GM19467 (cell line): ENCODE results near the gene ARMH1.
"Not testable (repeated sequence)": the region's sequence is repeated elsewhere in the genome, so short reads cannot be mapped to it uniquely, and the experiment has no call there.

Experiments used
- ATAC-seq: cut with Tn5 transposase; IDR thresholded peaks from one replicate; pipeline ENCODE4 v1.9.1; 2021; ENCODE audit warnings: mild to moderate bottlenecking, moderate library complexity; ENCODE audit not compliant: unreplicated experiment

Gene ARMH1

GRCh38 chr1:44719318-44719717 is 44.8 kb downstream of the ARMH1 start:
- ATAC-seq: no peak

- no peak for ATAC-seq
Measured at GRCh38 chr1:44720281-44720680, 45.8 kb downstream of the ARMH1 start.

- ATAC-seq: peak; percentile 56
Measured at GRCh38 chr1:44721485-44722361, 47.2 kb downstream of the ARMH1 start.

- ATAC-seq: no peak
Measured at GRCh38 chr1:44723064-44723463, 48.5 kb downstream of the ARMH1 start.

GRCh38 chr1:44723496-44724295 is 49.2 kb downstream of the ARMH1 start:
- no peak for ATAC-seq

- ATAC-seq: no peak
Measured at GRCh38 chr1:44724296-44724954, 49.9 kb downstream of the ARMH1 start.

- ATAC-seq: no peak
Measured at GRCh38 chr1:44724955-44725698, 50.6 kb downstream of the ARMH1 start.

GRCh38 chr1:44730741-44731512 is 56.4 kb downstream of the ARMH1 start, which contains the start of gene RNU5D-1:
TSS of gene RNU5D-1 (minus strand) at chr1:44731170.
- peak; percentile 52 for ATAC-seq

- ATAC-seq: no peak
Measured at GRCh38 chr1:44733365-44733764, 58.9 kb downstream of the ARMH1 start.

- no peak for ATAC-seq
Measured at GRCh38 chr1:44733784-44734183, 59.3 kb downstream of the ARMH1 start.

GRCh38 chr1:44735992-44736391 is 61.5 kb downstream of the ARMH1 start:
- ATAC-seq: no peak

GRCh38 chr1:44738953-44739306 is 64.4 kb downstream of the ARMH1 start:
- not testable (repeated sequence) for ATAC-seq

- ATAC-seq: peak; percentile 94
Measured at GRCh38 chr1:44739307-44740178, 65.0 kb downstream of the ARMH1 start, which contains the start of gene KIF2C. TSS of gene KIF2C (plus strand) at chr1:44739837. CDS start at chr1:44739933, 96 bp downstream.

- ATAC-seq: peak; percentile 10
Measured at GRCh38 chr1:44740179-44740617, 65.7 kb downstream of the ARMH1 start.

GRCh38 chr1:44743211-44743610 is 68.7 kb downstream of the ARMH1 start:
- ATAC-seq: no peak

GRCh38 chr1:44747878-44748277 is 73.4 kb downstream of the ARMH1 start:
- ATAC-seq: no peak

GRCh38 chr1:44757420-44757819 is 82.9 kb downstream of the ARMH1 start:
- no peak for ATAC-seq

GRCh38 chr1:44759077-44759476 is 84.6 kb downstream of the ARMH1 start:
- no peak for ATAC-seq

- no peak for ATAC-seq
Measured at GRCh38 chr1:44760876-44761275, 86.4 kb downstream of the ARMH1 start.
